Gastrocnemius medialis (tissue), 4 donors: ENCODE data around the gene C3AR1.

Experiments
- CTCF ChIP-seq, 5 experiments: fragments of 450-650 bp in 3 of 5; fragments of 200-600 bp in 2 of 5; sonication (generic) in 2 of 5; IDR thresholded peaks in 4 of 5; conservative IDR thresholded peaks in 1 of 5; 1 replicate in 4 of 5; 2 replicates in 1 of 5; pipeline ENCODE4 v1.5.1; 2016 to 2019; ENCODE audit warnings: antibody characterized with exemption in 5 of 5, mild to moderate bottlenecking in 3 of 5, moderate library complexity in 3 of 5
- POLR2A ChIP-seq, 2 donors: fragments of 450-650 bp; IDR thresholded peaks; one replicate each; pipeline ENCODE4 v1.6.1; 2017; ENCODE audit warnings: antibody characterized with exemption in 2 of 2, mild to moderate bottlenecking in 2 of 2, moderate library complexity in 2 of 2

- TF ChIP-seq CTCF (IDR thresholded peaks at IDR 0.05 in 4 of 5, conservative IDR thresholded peaks at IDR 0.05 in 1 of 5) (no peak), POLR2A (IDR thresholded peaks at IDR 0.05) (no peak)
Measured at GRCh38 chr12:8058506-8058905, 7.7 kb downstream of the C3AR1 start.
